Parathyroid adenoma (tissue), 2 donors: ENCODE measurements around the gene C1QL4.
"Not testable (repeated sequence)": the region's sequence is repeated elsewhere in the genome, so short reads cannot be mapped to it uniquely, and the experiment has no call there.

Experiments used
- H2AFZ ChIP-seq: fragments of 300-600 bp; sonication (generic); one replicate; pipeline ENCODE4 v1.7.0; 2017; ENCODE audit warnings: antibody characterized with exemption, mild to moderate bottlenecking
- H3K27ac ChIP-seq: fragments of 300-600 bp; sonication (generic); one replicate; pipeline ENCODE4 v1.7.0; 2017
- H3K27me3 ChIP-seq: fragments of 300-600 bp; sonication (generic); one replicate; pipeline ENCODE4 v1.7.0; 2017; ENCODE audit warnings: low read length; ENCODE audit not compliant: control insufficient read depth, insufficient read depth
- H3K36me3 ChIP-seq: fragments of 300-600 bp; sonication (generic); one replicate; pipeline ENCODE4 v1.7.0; 2017; ENCODE audit warnings: low read length; ENCODE audit not compliant: control insufficient read depth, insufficient read depth
- H3K4me1 ChIP-seq: fragments of 300-600 bp; sonication (generic); one replicate; pipeline ENCODE4 v1.7.0; 2017; ENCODE audit warnings: control low read depth
- H3K4me2 ChIP-seq: fragments of 300-600 bp; sonication (generic); one replicate; pipeline ENCODE4 v1.7.0; 2017; ENCODE audit warnings: low read length
- H3K4me3 ChIP-seq: fragments of 300-600 bp; sonication (generic); one replicate; pipeline ENCODE4 v1.7.0; 2017; ENCODE audit warnings: low read depth, low read length
- H3K79me2 ChIP-seq: fragments of 300-600 bp; sonication (generic); one replicate; pipeline ENCODE4 v1.7.0; 2017; ENCODE audit warnings: control low read depth
- H3K9ac ChIP-seq: fragments of 300-600 bp; sonication (generic); one replicate; pipeline ENCODE4 v1.7.0; 2017; ENCODE audit warnings: mild to moderate bottlenecking
- H3K9me3 ChIP-seq: fragments of 300-600 bp; sonication (generic); one replicate; pipeline ENCODE4 v1.7.0; 2017; ENCODE audit warnings: low read length; ENCODE audit not compliant: control insufficient read depth
- CTCF ChIP-seq: fragments of 300-600 bp; sonication (generic); IDR thresholded peaks from one replicate; pipeline ENCODE4 v1.7.0; 2017; ENCODE audit warnings: antibody characterized with exemption, mild to moderate bottlenecking
- donor health status: primary hyperparathyroidism.

C1QL4 gene

GRCh38 chr12:49336645-49337584, at the start of gene C1QL4:
TSS of gene C1QL4 (minus strand) at chr12:49337188. CDS start at chr12:49336477, 711 bp downstream.
- H3K9ac ChIP-seq, result no peak within 1 kb of the TSS
- peak within 1 kb of the TSS; percentile 50 for H3K4me3 ChIP-seq
- no peaks in the 10 kb centered on the region for H3K27me3 ChIP-seq
- no peak within 1 kb of the TSS for H3K27ac ChIP-seq
- peak within 1 kb of the TSS; percentile 86 for H3K4me2 ChIP-seq
- no peaks in the 10 kb centered on the region for H3K36me3 ChIP-seq
- peak within 1 kb of the TSS; percentile 85 for H2AFZ ChIP-seq
- TF ChIP-seq CTCF, result peak; percentile 98
- H3K9me3 ChIP-seq, result no peaks in the 10 kb centered on the region
- peaks cover 9% of the 10 kb centered on the region for H3K4me1 ChIP-seq
- no peaks in the 10 kb centered on the region for H3K79me2 ChIP-seq

GRCh38 chr12:49380184-49380583, 43.2 kb upstream of the C1QL4 start:
- H3K27ac ChIP-seq, H3K9ac ChIP-seq, H3K9me3 ChIP-seq, H3K4me2 ChIP-seq, H2AFZ ChIP-seq, H3K27me3 ChIP-seq, H3K4me1 ChIP-seq, H3K4me3 ChIP-seq, H3K36me3 ChIP-seq: not testable (repeated sequence)
- peaks cover 16% of the 10 kb centered on the region for H3K79me2 ChIP-seq

GRCh38 chr12:49377386-49377785, 40.4 kb upstream of the C1QL4 start:
- H3K27ac ChIP-seq, result no peak overlapping the region
- H3K4me3 ChIP-seq, result no peak overlapping the region
- H3K27me3 ChIP-seq, result no peaks in the 10 kb centered on the region
- H3K9ac ChIP-seq, result no peak overlapping the region
- no peak overlapping the region for H2AFZ ChIP-seq
- H3K4me2 ChIP-seq, result no peak overlapping the region
- no peaks in the 10 kb centered on the region for H3K9me3 ChIP-seq
- no peaks in the 10 kb centered on the region for H3K36me3 ChIP-seq
- no peak for TF ChIP-seq CTCF
- peaks cover 8% of the 10 kb centered on the region for H3K79me2 ChIP-seq
- no peaks in the 10 kb centered on the region for H3K4me1 ChIP-seq

- Histone ChIP-seq H3K9me3 (no peaks in the 10 kb centered on the region), H3K4me3 (no peak overlapping the region), H3K27me3 (no peaks in the 10 kb centered on the region), H3K9ac (no peak overlapping the region), H3K36me3 (no peaks in the 10 kb centered on the region), H3K4me2 (no peak overlapping the region), H3K27ac (no peak overlapping the region), H3K79me2 (peaks cover 8% of the 10 kb centered on the region), H3K4me1 (no peaks in the 10 kb centered on the region), H2AFZ (no peak overlapping the region)
- TF ChIP-seq CTCF, result no peak
Measured at GRCh38 chr12:49375406-49375805, 38.4 kb upstream of the C1QL4 start.

GRCh38 chr12:49370539-49370938, 33.6 kb upstream of the C1QL4 start:
- no peak overlapping the region for H3K4me3 ChIP-seq
- H3K4me2 ChIP-seq, result no peak overlapping the region
- no peak for TF ChIP-seq CTCF
- H3K36me3 ChIP-seq, result no peaks in the 10 kb centered on the region
- H3K9me3 ChIP-seq, result no peaks in the 10 kb centered on the region
- H3K27me3 ChIP-seq, result no peaks in the 10 kb centered on the region
- H3K79me2 ChIP-seq, result peaks cover under 1% of the 10 kb centered on the region
- no peak overlapping the region for H2AFZ ChIP-seq
- no peak overlapping the region for H3K9ac ChIP-seq
- H3K27ac ChIP-seq, result no peak overlapping the region
- no peaks in the 10 kb centered on the region for H3K4me1 ChIP-seq
